Measurements from ENCODE around the gene ARMC7. TPM values are rescaled to one million over a fixed set of nuclear protein-coding genes. Genes with fewer than 3 reads are reported as not detected.

ARMC7 gene
- total and polyA plus RNA-seq, 2 of the 13 experiments (the other 11 are each of a cell fraction or from before 2014, with no cell fraction given) = 3.9 to 4.2 TPM

DNA sequence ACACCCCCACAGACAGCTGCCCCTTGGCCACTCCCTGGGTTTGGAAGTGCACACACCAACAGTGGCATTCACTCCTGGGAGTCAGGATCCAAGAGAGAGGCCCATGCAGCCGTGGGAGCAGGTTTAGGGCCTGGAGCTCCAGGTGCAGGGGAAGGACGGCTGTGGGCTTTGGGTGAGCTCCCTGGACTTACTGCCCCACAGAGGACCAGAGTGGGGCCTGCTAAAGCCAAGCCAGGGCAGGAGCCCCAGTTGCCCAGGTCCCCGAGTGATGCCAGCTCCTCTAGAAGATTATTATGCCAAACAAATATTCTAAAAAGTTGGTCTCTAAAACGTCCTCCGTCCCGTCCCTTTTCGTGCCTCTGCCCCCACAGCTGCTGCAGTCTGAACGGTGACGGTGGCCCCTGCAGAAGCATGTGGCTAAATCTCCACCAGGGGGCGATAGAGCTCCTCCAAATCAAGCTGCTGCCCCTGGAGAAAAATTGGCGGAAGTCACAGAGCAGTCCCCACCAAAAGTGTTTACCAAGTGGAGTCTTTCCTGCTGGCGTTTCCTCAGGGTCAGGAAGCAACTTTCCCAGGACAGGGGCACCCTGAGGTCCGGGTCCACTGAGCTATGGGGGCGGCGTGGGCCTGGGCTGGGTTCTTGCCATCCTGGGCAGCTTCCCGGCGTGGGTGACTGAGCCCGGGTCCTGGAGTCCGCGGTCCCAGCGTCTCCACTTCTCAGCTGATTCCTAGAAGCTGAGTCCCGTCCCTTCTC lies 4.2 kb downstream of the ARMC7 start (continued):
- no peak; the same call in 1 of the 2 replicates for TF ChIP-seq NR2F2 (IDR thresholded peaks at IDR 0.05; ENCODE audit: borderline replicate concordance, low read depth)
- TF ChIP-seq IRX3 (CRISPR knock-in tag; IDR thresholded peaks at IDR 0.05; ENCODE audit: borderline replicate concordance, low read depth) = no peak
- no peak for TF ChIP-seq POLR2AphosphoS5 (IDR thresholded peaks at IDR 0.05; ENCODE audit: low read depth, low read length)
- 0 out of 2 replicates have a peak, but pooled peaks have one; percentile 22 for TF ChIP-seq WIZ (CRISPR knock-in tag; IDR thresholded peaks at IDR 0.05)
- TF ChIP-seq ZNF570 (CRISPR knock-in tag; IDR thresholded peaks at IDR 0.05; ENCODE audit: borderline replicate concordance) = no peak
- TF ChIP-seq CC2D1A (CRISPR knock-in tag; IDR thresholded peaks at IDR 0.05) = no peak
- no peak for TF ChIP-seq ZNF766 (CRISPR knock-in tag; IDR thresholded peaks at IDR 0.05; ENCODE audit: borderline replicate concordance)
- TF ChIP-seq REPIN1 (CRISPR knock-in tag; IDR thresholded peaks at IDR 0.05; ENCODE audit: borderline replicate concordance, low read depth) = peak; percentile 64; the same call in 1 of the 2 replicates
- TF ChIP-seq ZNF431 (CRISPR knock-in tag; IDR thresholded peaks at IDR 0.05; ENCODE audit: borderline replicate concordance, low read depth) = no peak
- TF ChIP-seq MTF1 (CRISPR knock-in tag; IDR thresholded peaks at IDR 0.05) = no peak
- TF ChIP-seq KAT2B (IDR thresholded peaks at IDR 0.05; ENCODE audit: borderline replicate concordance, low read depth, low read length) = no peak
- TF ChIP-seq ZNF772 (CRISPR knock-in tag; IDR thresholded peaks at IDR 0.05) = 0 out of 2 replicates have a peak, but pooled peaks have one; percentile 54
- TF ChIP-seq KDM2A (CRISPR knock-in tag; IDR thresholded peaks at IDR 0.05; ENCODE audit: borderline replicate concordance, low read depth) = peak; percentile 58; the same call in 1 of the 2 replicates
- TF ChIP-seq FOXA1 (IDR thresholded peaks at IDR 0.05) = no peak
- TF ChIP-seq FOXA1 (CRISPR knock-in tag; IDR thresholded peaks at IDR 0.05) = peak; percentile 27; the same call in 1 of the 2 replicates
- TF ChIP-seq SP2 (CRISPR knock-in tag; IDR thresholded peaks at IDR 0.05) = no peak
- TF ChIP-seq SNRNP70 (IDR thresholded peaks at IDR 0.05; ENCODE audit: low read depth, low read length) = no peak
- TF ChIP-seq PAF1 (CRISPR knock-in tag; IDR thresholded peaks at IDR 0.05) = no peak
- no peak for TF ChIP-seq SMARCE1 (IDR thresholded peaks at IDR 0.05; ENCODE audit: borderline replicate concordance)
- TF ChIP-seq ZBTB20 (CRISPR knock-in tag; IDR thresholded peaks at IDR 0.05; ENCODE audit: borderline replicate concordance, low read depth) = no peak
- no peak for TF ChIP-seq ZFP1 (CRISPR knock-in tag; IDR thresholded peaks at IDR 0.05)
- TF ChIP-seq ZNF362 (CRISPR knock-in tag; IDR thresholded peaks at IDR 0.05; ENCODE audit: borderline replicate concordance) = peak; percentile 73
- no peak for TF ChIP-seq ZNF275 (CRISPR knock-in tag; IDR thresholded peaks at IDR 0.05; ENCODE audit: borderline replicate concordance)
- TF ChIP-seq HNRNPK (IDR thresholded peaks at IDR 0.05; ENCODE audit: low read depth, low read length, poor library complexity, severe bottlenecking) = no peak
- TF ChIP-seq, protein P1, sequence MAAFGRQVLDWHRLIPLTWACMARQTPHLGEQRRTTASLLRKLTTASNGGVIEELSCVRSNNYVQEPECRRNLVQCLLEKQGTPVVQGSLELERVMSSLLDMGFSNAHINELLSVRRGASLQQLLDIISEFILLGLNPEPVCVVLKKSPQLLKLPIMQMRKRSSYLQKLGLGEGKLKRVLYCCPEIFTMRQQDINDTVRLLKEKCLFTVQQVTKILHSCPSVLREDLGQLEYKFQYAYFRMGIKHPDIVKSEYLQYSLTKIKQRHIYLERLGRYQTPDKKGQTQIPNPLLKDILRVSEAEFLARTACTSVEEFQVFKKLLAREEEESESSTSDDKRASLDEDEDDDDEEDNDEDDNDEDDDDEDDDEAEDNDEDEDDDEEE (CRISPR knock-in tag; IDR thresholded peaks at IDR 0.05) = no peak
- TF ChIP-seq JUNB (CRISPR knock-in tag; IDR thresholded peaks at IDR 0.05; ENCODE audit: borderline replicate concordance) = no peak
- no peak for TF ChIP-seq ZBTB1 (CRISPR knock-in tag; IDR thresholded peaks at IDR 0.05; ENCODE audit: borderline replicate concordance)
- no peak for TF ChIP-seq BRD4 (CRISPR knock-in tag; IDR thresholded peaks at IDR 0.05)
- TF ChIP-seq ATF7-NPFF (CRISPR knock-in tag; IDR thresholded peaks at IDR 0.05; ENCODE audit: low read depth) = no peak
